HK-2 (cell line): ENCODE measurements around the gene ST6GAL1.
"Not testable (repeated sequence)": the region's sequence is repeated elsewhere in the genome, so short reads cannot be mapped to it uniquely, and the experiment has no call there.

Experiments
- DNase-seq: peaks from one replicate; pipeline ENCODE4 v3.0.0-alpha.2; 2018; ENCODE audit not compliant: unreplicated experiment

Gene ST6GAL1

GRCh38 chr3:187046033-187046432 lies 115.7 kb downstream of the ST6GAL1 start:
- no peak for DNase-seq

- DNase-seq, result no peak
Measured at GRCh38 chr3:187049462-187050101, 119.3 kb downstream of the ST6GAL1 start.

GRCh38 chr3:187051066-187051465 lies 120.7 kb downstream of the ST6GAL1 start:
- no peak for DNase-seq

- DNase-seq, result no peak
Measured at GRCh38 chr3:187051724-187052366, 121.5 kb downstream of the ST6GAL1 start.

- DNase-seq, result not testable (repeated sequence)
Measured at GRCh38 chr3:187052427-187052826, 122.1 kb downstream of the ST6GAL1 start.

- DNase-seq, result not testable (repeated sequence)
Measured at GRCh38 chr3:187054433-187054832, 124.1 kb downstream of the ST6GAL1 start.

GRCh38 chr3:187057803-187058202 lies 127.5 kb downstream of the ST6GAL1 start:
- not testable (repeated sequence) for DNase-seq

GRCh38 chr3:187061748-187062147 lies 131.4 kb downstream of the ST6GAL1 start:
- no peak for DNase-seq

- no peak for DNase-seq
Measured at GRCh38 chr3:187062526-187063177, 132.3 kb downstream of the ST6GAL1 start.

GRCh38 chr3:187063286-187064121 lies 133.2 kb downstream of the ST6GAL1 start:
- DNase-seq, result peak; percentile 14

GRCh38 chr3:187064210-187065115 lies 134.1 kb downstream of the ST6GAL1 start:
- DNase-seq, result no peak

- DNase-seq, result peak; percentile 34
Measured at GRCh38 chr3:187066228-187066995, 136.1 kb downstream of the ST6GAL1 start.

- DNase-seq, result no peak
Measured at GRCh38 chr3:187068787-187069186, 138.5 kb downstream of the ST6GAL1 start.

- no peak for DNase-seq
Measured at GRCh38 chr3:187069857-187070516, 139.7 kb downstream of the ST6GAL1 start.

- DNase-seq, result no peak
Measured at GRCh38 chr3:187072102-187072501, 141.8 kb downstream of the ST6GAL1 start.

- no peak for DNase-seq
Measured at GRCh38 chr3:187072511-187072910, 142.2 kb downstream of the ST6GAL1 start.

GRCh38 chr3:187073581-187074098 lies 143.3 kb downstream of the ST6GAL1 start:
- DNase-seq, result no peak

- DNase-seq, result no peak
Measured at GRCh38 chr3:187074846-187075245, 144.5 kb downstream of the ST6GAL1 start.

- no peak for DNase-seq
Measured at GRCh38 chr3:187076297-187076696, 146.0 kb downstream of the ST6GAL1 start.

- DNase-seq, result no peak
Measured at GRCh38 chr3:187077085-187077484, 146.8 kb downstream of the ST6GAL1 start.
